CD4-positive, alpha-beta T cell treated with Interleukin-15 for 1 hour (primary cell): ENCODE results near the gene MCTP1.

Source experiments
- DNase-seq: peaks from one replicate; pipeline ENCODE4 v3.0.0-alpha.2; 2020

Gene MCTP1

DNA sequence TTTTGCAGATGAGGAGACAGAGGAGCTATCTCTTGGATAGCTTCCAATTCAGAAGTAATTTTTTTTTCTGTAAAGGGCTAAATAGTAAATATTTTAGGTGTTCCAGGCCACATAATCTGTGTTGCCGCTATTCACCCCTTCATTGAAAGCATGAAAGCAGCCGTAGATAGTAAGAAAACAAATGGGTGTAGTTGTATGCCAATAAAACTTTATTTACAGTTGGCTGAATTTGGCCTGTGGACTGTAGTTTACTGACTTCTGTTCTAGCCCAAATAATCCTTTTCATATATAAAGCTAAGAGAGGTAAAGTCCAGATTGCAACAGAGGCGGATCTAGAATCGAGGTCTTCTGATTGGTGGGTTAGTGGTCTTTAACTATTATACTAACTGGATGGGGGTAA is 537.5 kb downstream of the MCTP1 start:
- DNase-seq, result no peak

DNA sequence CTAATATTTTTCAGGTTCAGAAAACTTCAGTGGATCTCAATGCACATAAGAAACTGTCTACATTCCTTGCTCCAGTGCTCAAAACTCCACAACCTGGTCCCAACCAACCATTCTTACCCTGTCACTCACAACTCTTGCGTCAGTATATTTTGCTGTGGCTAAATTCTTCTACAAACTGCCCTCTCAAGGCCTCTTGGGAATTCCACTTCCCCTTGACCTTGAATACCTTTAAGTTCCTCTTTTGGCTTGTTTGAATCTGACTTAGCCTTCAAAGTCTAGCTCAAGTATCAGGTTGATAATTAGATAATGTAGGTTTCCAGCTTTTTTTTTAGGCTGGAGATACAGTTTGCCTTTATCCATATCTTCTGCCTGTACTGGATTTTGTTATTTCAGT is 538.2 kb downstream of the MCTP1 start:
- DNase-seq, result no peak

DNA sequence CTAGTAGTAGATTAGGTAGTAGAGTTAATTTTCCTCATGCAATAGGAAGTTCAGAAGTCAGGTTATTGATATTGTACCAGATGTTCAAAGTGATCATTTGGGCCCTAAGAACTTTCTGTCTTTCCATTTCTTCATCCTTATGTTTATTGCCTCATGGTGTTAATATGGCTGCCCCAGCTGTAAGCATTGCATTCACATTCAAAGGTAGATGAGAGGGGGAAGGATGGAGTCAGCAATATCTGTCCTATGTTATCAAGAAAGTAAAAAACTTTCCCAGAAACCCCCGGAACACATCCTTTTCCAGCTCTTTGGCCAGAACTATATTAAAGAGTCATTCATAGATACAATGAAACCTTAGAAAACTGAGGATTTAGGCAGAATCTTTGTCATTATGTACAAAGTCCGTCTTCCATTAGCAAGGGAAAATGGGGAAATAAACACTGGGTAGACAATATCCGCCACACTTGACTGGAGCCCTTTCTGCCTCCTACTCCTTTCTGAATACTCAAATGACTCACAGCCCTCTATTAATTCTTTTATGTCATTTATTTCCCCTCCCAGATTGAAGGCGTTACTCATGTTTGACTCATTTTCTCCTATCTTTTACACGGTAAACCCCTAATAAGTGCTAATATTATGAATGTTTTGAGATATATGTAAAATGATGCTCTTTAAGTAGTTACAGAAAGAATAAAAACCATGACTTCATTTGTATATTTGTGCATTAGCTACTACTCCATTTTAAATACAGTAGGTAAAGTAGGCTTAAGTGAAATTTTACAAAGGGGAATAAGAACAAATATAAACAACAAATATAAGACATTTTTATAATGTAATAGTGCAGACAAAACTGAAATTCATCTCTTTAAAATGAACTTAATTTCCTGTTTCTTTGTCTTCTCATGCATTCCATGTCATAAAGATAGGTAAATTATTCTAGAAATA is 538.8 kb downstream of the MCTP1 start:
- DNase-seq, result no peak

DNA sequence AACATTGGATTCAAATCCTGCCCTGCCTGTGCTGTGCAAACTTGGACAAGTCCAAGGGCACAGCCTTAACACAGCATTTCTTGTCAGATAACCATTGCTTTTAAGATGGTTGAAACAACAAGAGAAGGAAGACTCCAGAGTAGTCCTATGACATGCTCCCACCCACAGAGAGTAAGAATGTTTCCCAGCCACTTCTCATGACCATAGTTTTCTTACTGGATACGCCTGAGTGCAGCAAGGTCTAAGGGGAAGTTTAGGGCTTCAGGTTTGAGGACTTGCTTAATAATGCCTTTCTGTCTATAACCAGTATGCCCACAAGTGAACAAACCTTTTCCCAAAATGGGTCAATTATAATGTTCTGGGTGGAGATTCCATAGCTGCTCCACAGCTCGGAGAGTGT is 540.0 kb downstream of the MCTP1 start:
- DNase-seq, result no peak

DNA sequence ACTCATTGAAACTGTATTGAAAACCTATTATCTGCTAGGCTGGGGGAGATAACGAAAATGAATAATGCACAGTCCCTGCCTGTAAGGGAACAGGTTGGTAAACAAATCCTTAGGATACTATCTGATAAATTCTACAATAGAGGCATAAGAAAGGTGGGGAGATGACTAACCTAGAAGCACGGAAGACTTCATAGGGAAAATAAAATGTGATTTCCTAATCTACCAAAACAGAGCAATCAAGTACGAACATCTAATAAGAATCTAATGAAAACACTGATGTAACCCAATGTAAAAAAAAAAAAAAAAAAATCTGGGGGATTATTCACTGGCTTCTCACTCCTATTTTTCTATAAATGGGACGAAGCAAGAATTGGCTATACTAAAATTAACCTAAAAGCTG is 542.0 kb downstream of the MCTP1 start:
- no peak for DNase-seq

DNA sequence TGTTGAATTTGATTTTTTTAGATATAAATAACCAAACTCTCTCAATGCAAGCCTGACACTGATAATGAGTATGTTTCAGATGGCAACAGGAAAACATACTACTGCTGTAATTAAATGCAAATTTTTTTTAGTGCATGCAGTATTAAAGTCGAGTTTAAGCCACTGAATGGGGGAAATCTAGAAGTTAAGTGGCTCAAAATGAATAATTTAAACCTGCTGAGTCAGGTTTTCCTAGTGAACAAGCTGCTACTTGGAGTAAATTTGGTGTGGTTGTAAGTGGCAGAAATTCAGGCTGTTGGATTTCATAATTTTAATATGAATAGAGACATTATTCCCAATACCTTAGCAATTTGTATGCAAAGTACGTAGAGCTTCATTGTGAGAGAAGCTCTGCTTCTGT is 544.6 kb downstream of the MCTP1 start:
- no peak for DNase-seq

DNA sequence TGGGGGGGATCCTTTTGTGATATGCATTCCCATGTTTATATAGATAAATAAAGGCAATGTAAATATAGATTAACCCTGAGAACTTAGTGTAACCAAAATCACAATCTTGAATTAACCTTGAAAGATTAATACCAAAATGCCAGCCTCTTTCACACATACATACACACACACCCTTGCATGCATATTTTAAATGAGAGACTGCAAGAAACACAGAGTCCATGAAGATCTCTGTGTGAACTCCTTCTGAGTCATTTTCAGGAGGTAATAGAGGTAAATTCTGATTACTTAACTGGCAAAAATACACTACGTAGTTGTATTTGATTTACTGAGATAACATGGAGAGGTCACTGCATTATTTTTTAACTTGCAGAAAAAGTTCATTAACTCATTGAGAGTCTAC is 548.4 kb downstream of the MCTP1 start:
- no peak for DNase-seq

DNA sequence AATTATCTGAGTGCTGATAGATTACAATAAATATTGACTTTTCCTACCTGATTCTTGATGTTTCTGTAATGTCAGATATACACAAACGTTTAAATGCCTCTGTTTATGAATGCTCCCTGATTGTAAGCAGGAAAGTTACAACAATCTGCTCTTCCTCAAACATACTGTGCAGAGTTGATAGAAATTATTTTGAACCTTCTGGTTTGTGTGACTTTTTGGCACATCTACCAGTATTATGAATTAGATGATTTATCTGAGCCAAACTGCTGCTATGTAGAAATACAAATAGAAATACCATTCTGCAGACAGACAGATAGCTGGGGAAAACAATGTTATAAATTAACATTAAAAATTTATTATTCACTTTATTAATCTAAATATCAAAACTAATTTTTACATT is 553.4 kb downstream of the MCTP1 start:
- DNase-seq, result no peak

DNA sequence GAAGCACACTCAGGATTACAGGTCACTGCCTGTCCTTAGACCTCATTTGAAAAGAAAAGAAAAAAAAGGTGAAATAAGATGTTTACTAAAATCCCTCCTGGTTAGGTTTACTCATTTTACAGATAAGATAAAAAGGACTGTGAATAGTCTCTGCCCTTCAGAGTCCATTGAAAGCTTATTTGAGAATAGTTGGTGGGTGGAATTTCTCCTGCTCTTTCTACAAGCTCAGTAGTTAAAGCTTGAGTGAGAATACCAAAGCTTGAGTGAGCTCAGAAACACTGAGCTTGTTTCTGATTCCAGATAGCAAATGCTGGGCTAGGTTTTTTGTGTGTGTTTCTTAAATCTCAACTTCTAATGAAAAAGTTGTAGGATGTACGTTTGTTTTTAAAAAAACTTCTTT is 559.8 kb downstream of the MCTP1 start:
- no peak for DNase-seq

DNA sequence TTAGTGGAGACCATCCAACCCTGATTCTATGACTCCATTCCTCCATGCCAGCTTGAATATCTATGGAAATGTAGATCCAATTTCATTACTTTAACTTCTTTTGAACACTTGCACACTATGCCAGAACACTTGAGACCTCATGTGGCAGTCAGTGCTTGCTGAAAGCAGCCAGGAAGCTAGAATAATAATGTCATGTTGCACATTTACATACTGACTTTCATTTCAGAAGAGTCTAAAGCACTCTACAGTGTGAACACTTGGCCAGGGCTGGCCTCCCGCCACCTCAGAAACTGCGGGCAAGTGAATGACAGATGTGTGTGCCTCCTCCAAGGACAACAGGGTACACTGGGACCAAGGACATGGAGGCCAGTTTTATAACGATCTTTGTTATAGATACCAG is 569.1 kb downstream of the MCTP1 start:
- no peak for DNase-seq

DNA sequence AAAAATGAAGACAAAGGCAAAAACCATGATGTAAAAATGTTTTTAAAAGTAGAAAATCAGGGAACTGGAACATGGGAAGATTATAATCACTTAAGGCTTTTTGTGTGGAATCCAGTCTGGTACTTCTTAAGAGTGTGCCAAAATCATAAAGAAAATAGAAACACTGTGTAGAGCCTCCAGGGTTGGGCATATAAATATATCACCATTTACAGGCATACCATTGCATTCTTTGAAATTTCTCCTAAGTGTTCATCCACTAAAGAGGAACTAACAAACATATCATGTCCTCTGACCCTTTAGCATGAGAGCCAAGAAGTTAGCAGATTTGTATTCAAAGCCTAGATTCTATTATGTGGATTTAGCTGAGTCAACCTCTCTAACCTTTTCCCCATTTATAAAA is 573.1 kb downstream of the MCTP1 start:
- DNase-seq, result no peak

DNA sequence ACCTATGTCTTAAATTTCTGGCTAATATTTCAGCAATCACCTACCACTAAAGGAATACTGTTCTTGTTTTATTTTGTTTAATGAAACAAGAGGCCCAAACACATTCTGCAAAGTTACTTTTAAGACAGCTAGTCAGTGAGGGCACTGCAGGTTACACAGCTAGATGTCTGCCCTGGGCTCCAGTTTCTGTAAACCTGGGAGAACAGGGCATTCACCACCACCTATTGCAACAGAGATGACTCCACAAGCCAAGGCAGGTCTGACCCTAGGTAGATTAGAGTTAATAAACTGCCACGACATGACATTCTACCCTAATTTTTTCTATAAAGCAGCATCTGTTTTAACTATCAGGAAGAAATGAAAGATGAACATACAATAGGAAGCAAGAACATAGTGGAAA is 575.6 kb downstream of the MCTP1 start:
- no peak for DNase-seq

DNA sequence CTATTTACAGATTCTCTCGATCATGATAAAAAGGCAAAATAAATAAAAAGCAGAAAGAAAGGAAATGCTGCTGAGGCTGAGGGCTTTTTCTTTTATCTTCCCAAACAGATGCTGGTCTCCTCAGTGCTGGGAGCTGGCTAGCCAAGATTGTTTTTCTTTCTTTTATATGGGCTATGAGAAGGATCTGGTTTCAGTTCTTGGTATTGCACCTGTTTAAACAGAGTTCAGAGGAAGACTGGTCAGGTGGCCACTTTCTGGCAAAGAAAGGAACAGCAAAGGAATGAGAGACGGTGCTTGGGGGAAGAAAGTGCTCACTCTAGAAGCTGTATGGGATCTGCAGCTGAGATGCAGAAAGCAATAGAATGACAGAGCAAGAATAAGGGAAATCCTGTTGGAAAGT is 577.5 kb downstream of the MCTP1 start:
- no peak for DNase-seq

DNA sequence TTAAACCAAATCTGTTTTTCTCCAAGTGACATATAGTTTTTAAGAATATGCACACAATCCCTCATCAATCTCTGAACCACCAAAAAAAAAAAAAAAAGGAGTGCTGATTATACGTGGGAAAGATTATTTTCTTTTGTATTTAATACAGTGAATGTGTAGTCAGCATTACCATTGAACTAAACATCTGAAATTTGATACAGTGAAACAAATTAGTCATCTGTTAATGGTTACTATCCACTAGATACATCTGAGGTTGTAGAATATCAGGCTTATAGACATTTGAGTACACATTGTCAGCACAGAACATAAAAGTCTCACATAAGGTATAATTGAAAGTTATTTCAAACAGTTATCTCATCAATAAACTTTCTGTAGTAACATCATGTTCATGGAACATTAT is 579.5 kb downstream of the MCTP1 start:
- DNase-seq, result no peak

DNA sequence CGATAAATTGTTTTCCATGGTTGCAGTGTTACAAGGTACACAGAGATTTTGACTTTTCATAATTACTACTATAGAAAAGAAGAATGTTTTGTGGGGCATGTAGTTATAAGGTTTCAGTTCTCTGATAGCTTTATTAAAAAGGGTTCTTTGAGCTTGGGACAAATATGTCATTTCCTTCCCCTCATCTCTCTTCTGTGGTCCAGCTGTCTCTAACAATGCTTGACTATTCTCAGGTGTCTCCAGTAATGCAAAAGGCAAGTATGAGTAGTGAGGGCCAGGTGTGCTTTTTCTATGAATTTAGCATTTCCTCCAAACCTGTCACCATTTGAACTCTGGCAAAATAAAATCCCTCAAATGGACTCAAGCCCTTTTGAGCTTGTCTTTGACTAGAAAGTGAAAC is 582.2 kb downstream of the MCTP1 start:
- DNase-seq, result no peak

DNA sequence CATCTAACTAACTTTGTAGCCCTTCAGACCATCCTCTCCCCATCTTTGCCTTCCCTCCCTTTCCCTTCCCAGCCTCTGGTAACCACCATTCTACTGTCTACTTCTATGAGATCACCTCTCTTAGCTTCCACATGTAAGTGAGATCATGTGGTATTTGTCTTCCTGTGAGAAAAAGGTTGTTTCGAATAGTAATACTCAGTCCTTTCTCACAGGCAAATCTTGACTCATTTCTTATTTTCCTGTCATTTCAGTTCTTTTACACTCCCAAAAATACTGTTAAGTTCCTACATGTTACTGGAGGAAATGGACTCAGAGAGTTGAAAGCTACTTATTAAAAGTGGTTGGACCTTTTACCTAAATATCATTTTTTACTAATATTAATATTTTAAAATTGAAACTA is 584.3 kb downstream of the MCTP1 start:
- DNase-seq, result no peak

DNA sequence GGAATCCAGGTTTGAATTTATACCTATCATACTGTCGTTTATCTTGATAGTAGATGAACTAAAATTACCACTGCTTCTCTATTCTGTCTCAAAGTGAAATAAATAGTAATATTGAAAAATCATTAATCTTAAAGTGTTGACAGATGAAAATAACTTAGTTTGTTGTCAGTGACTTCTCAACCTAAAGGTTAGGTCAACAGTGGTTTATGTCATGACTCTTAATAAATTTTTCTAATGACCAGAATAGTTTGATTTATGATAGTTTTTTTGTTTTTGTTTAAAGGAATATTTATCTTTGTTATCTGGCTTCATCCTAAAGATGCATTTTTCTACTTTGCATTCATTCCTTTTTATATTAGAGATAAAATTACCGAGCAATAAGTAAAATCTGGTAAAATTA is 585.3 kb downstream of the MCTP1 start:
- no peak for DNase-seq

DNA sequence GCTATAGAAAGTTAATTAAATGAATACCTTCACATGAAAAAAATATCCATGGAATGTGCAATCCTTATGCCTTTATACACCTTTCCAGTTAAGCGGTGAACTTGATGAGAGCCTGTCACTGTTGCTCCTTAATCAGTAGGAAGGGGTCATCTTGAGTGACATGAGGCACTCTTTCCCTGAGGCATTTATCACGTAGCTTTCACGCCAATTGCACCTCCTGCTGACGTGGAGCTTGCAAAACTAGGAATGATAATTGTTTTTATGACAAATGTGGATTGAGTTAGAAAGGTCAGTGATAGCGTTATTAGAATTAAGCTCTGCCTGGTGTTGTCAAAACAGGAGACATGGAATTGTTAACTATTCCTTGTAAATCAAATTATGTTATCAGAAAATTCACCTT is 586.7 kb downstream of the MCTP1 start:
- DNase-seq, result no peak

DNA sequence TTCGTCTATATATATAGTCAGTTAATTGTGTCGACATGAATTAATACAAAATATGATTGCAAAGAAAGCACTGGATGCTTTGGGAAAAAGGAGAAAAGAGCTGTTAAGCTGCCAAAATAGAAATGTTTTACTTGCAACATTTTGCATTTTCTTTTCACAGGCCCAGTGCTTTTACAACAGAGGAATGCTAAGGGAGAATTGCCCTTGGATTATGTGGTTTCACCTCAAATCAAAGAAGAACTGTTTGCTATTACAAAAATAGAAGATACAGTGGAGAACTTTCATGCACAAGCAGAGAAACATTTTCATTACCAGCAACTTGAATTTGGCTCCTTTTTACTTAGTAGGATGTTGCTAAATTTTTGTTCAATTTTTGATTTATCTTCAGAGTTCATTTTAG is 590.2 kb downstream of the MCTP1 start:
- no peak for DNase-seq

DNA sequence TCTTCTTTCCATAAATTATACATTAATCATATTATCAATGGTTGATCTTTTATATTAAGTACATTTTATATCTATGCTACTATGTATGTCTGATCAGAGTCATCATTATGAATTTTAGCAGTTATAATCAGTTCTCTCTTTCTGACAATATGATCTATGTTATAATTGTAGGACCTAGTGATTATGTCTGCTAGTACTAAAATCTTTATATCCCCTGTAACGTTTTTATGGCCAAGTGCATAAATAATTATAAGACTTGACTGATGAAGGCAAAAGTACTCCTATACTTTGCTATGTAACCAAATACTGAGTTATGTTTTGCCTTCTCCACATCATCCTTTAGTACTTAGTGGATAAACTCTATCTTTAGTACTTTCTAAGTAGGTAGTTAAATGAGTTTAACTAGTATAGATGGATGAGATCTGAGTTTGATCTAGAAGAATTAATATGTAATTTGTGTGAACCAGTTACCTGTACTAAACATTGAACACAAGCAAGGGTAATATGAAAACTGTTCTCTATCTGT is 591.0 kb downstream of the MCTP1 start:
- DNase-seq, result no peak

DNA sequence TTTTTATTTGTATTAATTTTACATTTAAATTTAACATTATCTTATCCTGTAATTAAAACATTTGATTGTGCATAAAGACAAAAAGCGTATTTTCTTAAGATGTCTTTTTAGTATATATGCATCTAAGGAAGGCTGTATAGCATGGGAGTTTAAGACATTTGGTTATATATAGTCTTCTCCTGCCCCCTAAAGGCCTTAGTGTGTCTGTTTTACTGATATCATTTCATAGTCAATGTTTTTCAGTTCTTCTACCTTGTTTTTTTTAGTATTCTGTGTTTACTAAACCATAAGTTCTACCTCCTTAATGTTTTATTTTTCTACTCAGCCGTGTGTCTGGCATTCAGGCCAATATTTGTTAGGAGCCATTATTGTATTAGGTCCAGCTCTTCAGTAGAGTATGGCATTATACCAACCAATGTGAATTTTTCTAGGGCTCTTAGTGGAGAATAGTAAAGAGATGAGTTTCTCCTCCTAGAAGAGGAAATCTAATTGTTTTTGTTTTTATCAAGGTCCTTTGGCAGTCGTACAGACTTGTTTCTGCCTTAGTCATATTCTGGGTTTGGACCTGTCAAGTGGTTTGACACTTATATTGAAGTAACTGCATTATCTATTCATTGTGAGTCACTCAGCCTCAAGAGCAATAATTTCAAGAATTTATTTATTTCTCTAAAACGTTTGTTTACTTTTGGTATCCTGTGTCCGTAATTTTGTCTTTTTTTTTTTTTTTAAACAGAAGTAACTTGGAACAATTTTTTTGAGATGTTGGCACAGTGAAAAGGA is 591.7 kb downstream of the MCTP1 start:
- no peak for DNase-seq

DNA sequence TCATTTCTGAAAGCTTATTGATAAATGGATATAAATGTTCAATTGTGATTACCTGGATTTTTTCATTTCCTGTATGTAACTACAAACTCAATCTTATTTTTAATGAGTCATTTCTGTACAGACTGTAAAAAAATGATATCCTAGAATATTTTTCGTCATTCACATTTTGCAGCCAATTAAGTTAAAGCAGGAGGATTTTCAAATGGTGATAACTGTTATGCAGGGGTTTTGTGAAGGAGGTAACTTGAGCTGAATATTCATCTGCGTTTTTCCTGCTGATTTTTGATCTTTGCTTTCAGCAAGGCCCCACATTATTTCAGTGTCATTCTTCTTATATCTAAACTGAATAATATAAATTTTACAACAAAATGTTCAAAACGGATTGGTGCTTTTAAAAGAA is 592.3 kb downstream of the MCTP1 start:
- no peak for DNase-seq

DNA sequence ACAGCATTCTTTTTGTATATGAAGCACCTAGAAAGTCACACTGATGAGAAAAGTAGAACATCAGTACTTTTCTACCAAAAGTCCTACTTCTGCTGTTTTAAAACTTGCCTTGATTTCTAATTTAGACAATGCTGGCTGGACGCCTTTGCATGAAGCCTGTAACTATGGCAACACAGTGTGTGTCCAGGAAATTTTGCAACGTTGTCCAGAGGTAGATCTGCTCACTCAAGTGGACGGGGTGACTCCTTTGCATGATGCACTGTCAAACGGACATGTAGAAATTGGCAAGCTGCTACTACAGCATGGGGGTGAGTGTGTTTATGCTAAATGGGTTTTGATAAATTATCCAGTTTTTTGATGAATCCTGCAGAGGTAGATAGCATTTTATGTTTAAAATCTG is 592.9 kb downstream of the MCTP1 start:
- no peak for DNase-seq

DNA sequence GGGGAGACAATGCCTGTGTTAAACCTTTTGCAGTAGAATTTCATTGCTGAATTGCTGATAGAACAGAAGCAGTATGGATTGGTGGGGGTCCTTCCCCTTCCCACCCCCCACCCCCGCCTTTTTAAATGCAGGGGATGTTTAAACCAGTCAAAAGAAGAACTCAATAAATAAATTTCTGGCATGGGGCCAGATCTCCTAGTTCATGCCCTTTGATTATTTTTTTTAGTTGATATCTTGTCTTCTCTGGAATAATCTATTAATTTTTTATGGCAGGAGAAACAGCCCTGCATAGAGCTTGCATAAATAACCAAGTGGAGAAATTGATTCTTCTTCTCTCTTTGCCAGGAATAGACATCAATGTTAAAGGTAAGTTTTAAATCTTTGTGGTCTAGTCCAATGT is 593.6 kb downstream of the MCTP1 start:
- DNase-seq, result no peak
